HPDE6-E6E7 (cell line): ENCODE data around the gene KERA.
A peak's percentile ranks its signal among the peaks of the same experiment; 100 is the strongest.
"Not testable (repeated sequence)": the region's sequence is repeated elsewhere in the genome, so short reads cannot be mapped to it uniquely, and the experiment has no call there.

Experiments used
- DNase-seq: peaks from one replicate; pipeline ENCODE4 v3.0.0; 2011; ENCODE audit warnings: missing footprints; ENCODE audit errors: extremely low spot score

Gene KERA, protein sequence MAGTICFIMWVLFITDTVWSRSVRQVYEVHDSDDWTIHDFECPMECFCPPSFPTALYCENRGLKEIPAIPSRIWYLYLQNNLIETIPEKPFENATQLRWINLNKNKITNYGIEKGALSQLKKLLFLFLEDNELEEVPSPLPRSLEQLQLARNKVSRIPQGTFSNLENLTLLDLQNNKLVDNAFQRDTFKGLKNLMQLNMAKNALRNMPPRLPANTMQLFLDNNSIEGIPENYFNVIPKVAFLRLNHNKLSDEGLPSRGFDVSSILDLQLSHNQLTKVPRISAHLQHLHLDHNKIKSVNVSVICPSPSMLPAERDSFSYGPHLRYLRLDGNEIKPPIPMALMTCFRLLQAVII

DNA sequence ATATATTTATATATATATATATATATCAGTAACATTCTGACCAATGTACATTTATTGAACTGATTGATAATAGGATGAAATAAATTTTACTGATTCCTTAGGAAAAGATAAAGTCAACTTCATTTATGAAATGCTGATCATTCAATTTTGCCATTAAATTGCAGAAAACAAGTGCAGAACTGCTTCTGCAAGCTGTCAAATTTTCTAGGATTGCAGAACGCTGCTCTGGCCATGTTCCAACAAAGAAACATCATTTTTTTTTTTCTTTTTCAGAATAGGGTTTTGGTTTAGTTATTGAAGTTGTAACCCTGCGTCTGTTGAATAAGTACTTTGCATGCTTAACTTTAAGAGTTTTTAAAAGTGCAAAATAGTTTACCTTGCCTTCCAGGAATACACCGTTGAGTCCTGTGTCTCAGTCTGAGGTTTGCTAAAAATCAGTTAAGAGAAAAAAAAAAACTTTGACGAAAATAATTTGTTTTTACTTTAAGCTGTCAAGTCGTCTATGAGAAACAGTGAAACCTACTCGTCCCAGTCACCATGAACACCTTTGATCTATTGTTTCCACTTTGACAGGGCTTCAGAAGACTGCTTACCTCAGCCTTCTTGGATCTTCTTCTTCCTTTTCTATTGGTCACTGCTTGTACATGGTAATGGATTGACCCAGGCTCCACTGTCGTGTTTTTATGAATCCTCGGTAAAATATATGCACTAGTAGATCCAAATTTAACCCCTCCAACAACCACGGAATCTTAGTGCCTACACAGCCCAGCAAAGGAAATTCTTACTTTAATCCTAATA, at the start of gene KERA:
Gene KERA (minus strand): TSS at position 657 of the 798 bp plus-strand sequence. CDS start 1,743 bp downstream, outside the sequence.
- DNase-seq, result no peak

DNA sequence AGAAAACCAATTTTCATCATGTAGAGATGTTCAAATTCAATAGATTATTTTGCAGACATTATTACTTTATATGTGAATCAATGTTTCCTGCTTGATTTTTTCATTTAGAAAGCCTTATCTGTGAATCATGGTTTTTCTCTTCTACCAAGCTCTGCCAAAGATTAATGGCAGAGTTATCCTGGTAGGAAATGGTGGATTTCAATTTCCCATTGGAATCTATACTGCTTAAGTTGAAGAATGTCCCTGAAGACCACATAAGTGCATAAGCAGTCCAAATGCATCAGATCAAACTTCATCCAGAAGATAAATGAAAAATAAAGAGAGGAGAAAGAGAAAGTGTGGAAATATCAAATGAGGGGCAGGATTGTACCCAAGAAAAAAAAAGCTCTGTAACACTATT, 48.5 kb upstream of the KERA start:
- DNase-seq, result no peak

DNA sequence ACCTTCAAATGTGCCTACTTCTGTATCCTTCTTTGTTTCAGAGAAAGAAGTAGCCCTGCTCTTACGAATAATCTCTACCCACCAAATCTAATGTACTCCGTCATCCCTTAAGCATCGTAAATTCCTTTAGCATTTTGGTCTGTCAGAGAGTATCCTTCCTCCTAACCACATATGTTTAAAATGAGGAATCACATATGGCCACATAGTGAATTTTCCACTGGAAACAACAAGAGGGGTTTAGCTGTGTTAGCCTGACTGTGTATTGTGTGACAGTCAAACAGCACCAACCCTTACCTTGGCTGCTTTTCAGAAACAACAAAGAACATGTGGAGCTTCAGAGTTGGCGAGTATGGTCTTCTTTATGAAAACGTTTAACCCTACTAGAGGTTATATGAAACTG, 48.0 kb upstream of the KERA start:
- no peak for DNase-seq

DNA sequence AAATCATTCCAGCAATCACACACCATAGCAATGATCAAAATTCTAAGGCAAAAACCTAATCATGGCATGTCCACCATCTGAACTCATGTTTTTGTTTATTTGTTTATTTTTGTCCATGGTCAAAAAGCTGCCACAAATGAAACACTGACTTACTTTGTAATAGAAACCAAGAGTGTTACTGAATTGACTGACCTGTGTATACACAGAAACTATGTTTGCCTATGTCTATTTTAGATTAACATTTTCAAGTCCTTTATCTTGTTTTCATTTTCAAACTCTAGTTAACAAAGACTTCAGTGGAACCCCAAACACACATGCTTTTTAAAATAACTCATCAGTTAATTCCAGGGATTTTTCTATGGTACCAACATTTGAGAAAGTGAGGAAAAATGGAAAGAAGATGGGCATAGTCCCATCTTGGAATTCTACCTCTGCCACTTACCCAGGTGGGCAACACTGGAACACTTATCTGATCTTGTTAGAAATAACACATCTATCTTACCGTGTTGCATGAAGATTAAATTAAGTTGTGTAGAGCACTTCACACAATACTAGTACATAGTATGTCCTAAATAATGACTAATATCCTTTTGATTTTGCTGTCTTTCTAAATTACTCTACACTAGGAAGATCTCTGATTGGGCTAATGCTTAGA, 47.1 kb upstream of the KERA start:
- no peak for DNase-seq

DNA sequence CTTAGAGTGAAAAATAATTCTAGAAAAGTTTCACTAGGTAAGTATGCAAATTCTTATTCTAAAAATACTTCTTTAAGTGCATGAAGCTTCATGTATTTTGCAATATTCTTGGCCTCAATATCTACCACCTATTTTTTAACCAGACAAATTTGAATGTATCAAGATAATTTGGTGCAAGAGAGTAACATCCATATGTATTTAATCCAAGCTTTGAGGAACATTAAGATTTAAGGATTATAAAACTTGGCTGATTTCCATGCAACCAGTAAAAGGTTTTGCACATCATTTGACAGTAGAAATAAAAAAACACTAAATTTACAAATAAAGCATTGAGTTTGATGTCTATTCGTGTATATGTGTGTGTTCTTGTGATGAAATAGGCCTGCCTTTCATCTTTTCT, 45.8 kb upstream of the KERA start:
- DNase-seq, result no peak

DNA sequence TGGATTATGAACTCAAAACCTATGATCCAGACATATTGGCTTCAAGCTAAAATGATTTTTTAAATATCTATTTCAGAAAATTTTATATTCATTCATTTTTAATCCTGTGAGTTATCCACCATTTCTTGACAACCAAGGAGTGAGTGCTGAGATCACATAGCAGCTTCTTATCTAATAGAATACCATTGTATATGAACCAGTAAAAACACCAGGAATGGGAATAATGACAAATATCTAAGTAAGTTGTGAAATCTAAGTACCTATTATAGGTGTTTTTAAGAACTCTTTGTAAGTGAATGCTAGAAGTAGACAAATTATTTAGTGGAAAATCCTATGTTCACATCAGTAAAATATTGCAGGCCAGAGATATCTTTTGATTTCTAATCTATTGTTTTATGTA, 45.3 kb upstream of the KERA start:
- no peak for DNase-seq

DNA sequence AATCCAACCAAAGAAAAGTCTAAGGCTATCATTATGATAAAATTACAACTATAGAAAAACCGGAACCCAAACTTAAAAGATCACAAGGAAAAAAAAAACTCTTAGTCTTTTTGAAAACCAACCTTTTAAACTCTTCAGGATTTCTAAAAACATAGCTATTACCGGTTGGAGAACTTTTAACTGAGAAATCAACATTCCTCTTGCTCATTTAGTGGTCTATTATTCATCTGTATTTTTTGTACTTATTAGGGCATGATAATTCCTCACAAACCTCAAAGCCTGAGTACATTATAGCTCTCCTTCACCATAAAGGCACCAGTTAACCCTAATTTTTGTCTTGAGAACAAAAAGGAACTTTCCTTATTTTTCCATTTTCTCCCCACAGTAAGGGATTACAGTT, 43.1 kb upstream of the KERA start:
- no peak for DNase-seq

DNA sequence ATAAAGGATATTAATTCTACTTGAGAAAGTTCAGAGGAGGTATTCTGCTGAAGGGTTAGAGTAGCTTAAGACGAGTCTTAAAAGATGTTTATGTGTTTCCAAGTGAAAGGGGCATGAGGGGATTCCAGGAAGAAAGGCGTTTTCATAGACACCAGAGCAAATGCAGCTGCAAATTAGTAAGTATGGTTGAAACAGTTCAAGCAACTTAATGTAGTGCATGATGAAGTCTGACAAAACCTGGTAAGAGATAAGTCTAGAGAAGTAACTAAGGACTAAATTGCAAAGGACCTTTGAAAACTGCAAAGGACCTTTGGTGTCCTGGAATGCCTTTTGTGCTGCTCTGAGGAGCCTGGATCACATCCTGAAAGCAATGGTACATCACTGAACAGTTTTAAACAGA, 42.0 kb upstream of the KERA start:
- DNase-seq, result no peak

DNA sequence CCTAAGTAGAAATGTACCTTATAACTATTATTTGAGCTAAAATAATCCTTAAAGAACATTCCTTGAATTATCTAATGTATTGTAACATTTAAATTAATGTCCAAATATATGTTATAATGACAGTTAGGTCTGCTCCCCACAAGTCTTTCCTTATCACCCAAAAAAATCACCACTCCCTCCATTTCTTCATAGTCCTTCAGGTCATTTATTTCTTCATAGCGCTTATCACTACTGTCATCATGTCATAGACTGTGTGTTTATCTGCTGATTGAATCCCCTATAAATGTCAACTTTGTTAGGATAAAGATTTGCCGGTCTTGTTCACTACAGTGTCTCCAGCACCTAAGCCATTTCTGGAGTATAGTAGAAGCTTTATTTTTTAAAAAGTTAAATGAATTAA, 41.5 kb upstream of the KERA start:
- DNase-seq, result no peak

DNA sequence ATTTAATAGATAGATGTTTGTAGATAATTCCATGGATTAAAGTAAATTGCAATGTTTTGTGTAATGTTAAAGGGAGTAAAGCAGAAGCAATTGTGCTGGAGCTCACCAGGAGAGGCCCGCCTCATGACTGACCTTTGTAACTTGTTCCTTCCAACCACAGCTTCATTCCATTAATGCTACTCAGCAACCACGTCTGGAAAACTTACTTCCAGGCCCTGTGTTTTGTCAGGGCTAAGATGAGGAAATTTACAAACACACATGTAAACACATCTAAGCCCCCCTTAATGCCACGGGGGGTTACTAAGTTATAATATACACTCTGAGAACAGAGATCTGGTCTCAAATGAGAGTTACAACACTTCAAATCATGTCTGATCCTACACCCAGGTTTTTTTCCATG, 41.1 kb upstream of the KERA start:
- peak; percentile 8 for DNase-seq

DNA sequence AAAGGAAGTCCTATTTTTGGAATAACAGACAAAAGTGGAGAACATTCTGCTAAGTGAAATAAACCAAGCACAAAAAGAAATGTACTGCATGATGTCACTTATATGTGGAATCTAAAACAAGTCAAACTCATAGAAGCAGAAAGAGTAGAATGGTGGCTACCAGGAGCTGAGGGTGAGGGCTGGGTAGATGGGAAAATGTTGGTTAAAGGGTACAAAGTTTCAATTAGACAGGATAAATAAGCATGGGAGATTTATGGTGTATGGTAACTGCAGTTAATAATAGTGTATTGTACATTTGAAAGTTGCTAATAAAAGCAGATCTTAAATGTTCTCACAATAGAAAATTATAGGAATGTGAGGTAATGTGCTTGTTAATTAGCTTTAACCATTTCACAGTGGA, 40.6 kb upstream of the KERA start:
- DNase-seq, result no peak

DNA sequence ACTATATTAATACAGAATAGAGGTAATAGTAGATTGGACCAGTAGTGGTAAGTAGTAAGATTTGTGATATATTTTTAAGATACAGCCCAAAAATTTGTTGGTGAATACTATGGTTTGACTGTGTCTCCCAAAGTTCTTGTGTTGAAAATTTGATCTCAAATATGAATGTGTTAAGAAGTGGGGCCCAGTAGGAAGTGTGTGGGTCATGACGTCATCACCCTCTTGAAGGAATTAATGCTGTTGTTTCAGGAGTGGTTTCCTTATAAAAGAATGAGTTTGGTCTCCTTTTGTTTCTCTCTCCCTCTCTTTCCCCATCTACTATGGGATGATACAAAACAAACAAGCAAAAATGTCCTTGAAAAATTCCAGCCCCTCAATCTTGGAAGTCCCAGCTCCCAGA, 37.1 kb upstream of the KERA start:
- DNase-seq, result no peak

DNA sequence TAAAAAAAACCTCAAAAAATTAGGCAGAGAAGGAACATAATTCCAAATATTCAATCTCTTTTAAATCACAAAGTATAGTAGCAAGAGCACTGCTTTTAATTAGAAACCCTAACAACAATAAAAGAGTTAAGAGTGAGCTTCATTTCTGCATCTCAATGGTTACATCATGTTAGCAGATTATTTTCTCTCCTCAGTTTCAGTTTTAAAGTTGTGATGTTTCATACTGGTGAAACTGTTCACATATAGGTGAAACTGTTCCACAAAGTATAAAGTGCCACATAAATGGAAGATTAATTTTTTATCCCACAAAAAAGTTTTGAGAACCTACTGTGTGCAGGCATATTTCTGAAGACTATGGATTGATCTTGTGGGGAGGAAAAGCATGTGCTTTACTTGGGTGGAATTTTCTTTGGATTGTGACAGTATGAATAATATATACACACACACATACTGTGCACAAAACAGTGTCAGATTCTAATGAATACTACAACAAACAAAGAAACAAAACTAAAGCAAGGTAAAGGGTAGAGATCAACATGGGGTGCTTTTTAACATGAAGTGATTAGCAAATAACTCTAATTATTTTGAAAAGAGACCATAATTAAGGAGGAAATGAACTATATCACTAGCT, 36.3 kb upstream of the KERA start:
- no peak for DNase-seq

DNA sequence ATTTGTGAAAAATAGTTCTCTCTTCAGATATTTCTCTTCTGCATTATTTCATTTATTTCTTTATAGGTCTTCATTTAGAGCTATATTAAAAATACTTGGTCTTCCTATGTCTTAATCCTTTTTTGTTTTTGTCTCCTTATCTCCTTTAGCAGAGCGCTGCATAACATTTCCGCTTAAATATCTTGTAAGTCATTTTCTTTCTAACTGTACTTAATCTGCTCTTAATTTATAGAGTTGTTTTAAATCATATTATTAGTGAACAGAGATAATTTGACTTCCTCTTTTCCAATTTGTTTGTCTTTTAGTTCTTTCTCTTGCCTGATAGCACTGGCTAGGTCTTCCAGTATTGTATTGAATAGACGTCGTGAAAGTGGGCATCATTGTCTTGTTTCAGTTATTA, 35.5 kb upstream of the KERA start:
- DNase-seq, result no peak

DNA sequence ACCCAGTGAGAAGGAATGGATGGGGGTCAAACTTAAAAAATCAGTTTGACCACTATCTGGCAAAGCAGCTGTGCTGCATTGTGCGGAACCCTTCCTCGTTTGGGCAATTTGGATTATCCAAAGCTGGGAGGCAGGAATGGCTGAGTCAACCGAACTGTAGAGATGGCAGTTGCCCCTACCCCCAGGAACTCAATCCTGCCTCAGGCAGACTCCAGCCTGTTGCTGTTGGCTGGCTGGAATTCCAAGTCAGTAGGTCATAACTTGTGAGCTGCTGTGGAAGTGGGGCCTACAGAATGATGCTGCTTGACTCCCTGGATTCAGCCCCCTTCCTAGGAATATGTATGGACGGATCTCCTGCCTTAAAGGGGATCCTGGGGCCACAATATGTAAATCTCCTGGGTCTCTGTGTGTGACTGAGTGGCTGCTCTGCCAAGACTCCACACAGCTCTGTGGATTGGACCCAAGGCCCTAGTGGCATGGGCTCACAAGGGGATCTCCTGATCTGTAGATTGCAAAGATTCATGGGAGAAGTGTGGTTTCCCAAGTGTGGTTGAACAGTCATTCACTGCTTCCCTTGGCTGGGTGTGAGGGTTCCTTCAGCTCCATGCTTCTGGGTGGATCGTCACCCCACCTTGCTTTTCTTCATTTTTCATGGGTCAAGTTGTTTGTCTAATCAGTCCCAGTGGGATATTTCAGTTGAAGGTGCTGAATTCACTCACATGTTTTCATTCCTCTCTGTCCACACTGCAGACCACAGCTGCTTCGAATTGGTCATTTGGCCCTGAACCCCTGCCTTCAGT, 34.3 kb upstream of the KERA start:
- no peak for DNase-seq

DNA sequence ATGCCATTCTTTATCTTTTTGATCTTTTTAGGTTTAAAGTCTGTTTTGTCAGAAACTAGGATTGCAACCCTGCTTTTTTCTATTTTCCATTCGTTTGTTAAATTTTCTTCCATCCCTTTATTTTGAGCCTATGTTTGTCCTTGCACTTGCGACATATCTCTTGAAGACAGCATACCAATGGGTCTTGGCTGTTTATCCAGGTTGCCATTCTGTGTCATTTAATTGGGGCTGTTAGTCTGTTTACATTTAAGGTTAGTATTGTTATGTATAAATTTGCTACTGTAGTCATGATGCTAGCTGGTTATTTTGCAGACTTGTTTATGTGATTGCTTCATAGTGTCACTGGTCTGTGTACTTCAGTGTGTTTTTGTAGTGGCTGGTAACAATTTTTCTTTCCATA, 32.1 kb upstream of the KERA start:
- not testable (repeated sequence) for DNase-seq

DNA sequence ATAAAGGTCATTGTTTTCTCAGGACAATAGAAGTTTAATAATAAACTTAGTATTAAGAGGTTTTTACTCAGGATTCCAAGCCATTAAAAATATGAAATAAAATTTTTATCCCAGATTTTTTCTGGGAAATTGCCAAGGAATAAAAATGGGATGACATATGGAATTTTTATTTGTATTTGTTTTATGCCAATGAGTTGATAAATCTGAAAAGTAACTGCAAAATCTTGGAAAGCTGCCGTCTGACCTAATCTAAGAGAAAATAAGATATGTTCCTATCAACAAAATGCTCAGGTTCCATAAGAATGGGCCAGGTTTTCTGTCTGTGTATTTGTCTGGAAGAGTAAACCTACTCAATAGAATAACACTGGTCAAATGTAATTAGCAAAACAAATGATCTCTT, 22.2 kb upstream of the KERA start:
- no peak for DNase-seq

DNA sequence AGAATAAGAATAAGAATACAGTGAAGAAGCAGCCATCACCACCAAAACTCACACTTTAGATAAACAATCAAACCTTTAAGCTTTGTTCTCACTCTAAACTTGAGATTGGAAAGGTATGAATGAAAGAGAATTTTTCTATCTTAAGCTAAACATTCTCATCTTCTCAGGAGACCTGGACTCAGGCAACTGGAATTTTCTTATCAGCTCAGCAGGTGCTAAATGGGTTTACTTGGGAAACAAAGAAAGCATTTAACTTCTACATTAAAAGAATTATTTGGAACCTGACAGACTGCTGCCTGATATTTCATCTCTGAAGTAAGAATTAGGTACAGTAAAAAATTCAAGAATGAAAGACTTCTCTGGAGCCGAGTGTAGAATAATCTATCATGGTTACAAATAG, 20.7 kb upstream of the KERA start:
- DNase-seq, result no peak

DNA sequence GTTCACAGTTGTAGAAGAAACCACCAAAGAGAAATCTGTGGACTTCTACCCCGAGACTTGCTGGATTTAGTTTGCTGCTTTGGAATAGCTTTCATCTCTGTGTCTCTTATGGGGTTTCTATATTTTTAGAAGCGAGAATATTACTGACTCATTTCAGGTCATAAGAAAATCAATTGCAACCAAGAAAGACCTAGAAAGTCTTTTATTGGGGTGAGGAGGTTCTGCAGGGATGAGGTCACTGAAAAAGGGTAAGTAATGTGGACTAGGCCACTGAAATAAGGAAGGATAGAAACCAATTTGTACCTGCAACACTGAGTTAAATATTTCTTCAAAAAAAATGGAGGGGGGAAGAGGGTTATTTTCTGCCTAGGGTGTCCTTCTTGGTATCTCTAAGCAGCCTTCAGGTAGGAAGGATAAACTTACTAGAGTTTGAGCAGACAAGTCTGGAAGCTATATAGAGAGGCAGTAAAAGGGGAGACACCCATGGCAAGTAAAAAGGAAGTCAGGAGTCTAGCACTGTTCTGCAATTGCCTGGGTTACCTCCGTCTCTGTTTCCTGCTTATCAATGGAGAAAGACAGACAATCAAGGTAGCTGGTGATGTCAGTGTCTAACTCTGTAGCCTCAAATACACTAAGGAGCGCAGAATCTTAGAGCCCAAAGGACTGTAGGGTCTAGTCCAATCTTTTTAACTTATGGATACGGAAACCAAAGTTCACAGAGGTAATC, 19.6 kb upstream of the KERA start:
- no peak for DNase-seq

DNA sequence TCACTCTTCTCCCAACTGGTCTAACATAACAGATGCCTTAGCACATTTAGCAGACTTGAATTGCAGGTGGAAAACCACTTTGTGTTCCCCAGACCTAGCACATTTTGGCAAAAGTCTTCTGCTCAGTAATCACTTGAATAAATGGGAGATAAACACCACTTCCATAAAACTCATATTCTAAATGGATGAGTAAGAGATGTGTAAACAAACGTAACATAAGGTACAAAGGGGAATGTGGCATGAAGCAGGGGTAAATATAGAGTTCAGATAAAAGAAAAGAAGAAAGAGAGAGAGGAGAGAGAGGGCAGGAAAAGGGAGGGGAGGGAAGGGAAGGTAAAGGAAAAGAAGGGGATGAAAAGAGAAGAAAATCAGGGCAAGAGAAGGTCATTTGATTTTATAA, 17.0 kb upstream of the KERA start:
- DNase-seq, result no peak

DNA sequence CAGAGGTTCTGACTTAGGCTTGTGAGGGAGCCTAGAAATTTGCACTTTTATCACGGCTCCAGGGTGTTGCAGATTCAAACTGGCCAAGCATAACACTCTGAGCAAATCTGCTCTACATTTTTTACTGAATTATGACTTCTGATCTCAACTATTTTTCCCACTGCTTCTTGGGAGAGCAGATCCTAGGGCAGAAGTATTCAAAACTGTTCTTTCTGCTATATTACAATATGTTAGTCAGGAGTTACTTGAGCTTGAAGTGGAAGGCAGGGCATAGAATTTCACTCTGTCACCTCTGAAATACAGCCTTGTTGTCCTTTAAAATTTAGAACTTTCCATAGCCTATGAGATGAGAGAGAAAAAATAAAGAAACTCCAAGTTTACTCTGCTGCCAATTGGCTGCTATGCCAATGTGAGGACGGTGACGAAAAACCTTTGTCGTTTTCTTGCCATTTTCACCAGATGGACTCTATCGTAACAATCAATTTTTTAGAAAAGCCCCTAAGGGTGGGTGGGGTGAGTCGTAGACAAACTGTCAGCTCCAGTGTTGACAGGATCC, 16.4 kb upstream of the KERA start:
- no peak for DNase-seq
